NCI-H69 (cell line): ENCODE measurements around the gene KRT37.
A peak's percentile ranks its signal among the peaks of the same experiment; 100 is the strongest.
"Not testable (repeated sequence)": the region's sequence is repeated elsewhere in the genome, so short reads cannot be mapped to it uniquely, and the experiment has no call there.

Experiments used
- DNase-seq: peaks from one replicate; lab custom pipeline; 2025; lab: John Stamatoyannopoulos, UW

KRT37 gene

GRCh38 chr17:41404024-41404671 lies 20.2 kb downstream of the KRT37 start:
- peak; percentile 72 for DNase-seq

GRCh38 chr17:41403404-41404023 lies 20.9 kb downstream of the KRT37 start:
- no peak for DNase-seq

DNA sequence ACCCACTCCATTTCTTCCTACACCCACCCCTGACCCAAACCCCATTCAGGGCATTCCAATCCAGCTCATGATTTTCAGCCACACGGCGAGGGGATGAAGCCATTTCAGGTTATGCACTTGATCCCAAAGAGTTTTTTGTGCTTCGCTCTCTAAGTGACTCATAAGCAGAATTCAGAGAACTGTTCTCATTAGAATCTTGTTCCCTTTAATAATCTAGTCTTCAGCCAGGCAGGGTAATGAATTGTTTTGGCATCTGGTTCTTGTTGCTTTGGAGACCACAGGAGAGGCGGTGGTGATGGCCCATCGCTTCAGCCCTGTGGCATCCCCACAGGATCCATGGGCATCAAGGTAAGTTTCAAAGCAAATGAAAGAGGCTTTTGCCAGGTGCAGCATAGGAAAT lies 22.2 kb downstream of the KRT37 start:
- no peak for DNase-seq

GRCh38 chr17:41396996-41397660 lies 27.3 kb downstream of the KRT37 start, which contains the start of gene KRT31:
Gene KRT31 (minus strand): TSS chr17:41397608. CDS start chr17:41397539, 69 bp downstream.
- no peak for DNase-seq

GRCh38 chr17:41396340-41396739 lies 28.0 kb downstream of the KRT37 start:
- no peak for DNase-seq

GRCh38 chr17:41395611-41396010 lies 28.8 kb downstream of the KRT37 start:
- no peak for DNase-seq

- DNase-seq = not testable (repeated sequence)
These were observed 29.3 kb downstream of the KRT37 start for GRCh38 chr17:41395044-41395443.

DNA sequence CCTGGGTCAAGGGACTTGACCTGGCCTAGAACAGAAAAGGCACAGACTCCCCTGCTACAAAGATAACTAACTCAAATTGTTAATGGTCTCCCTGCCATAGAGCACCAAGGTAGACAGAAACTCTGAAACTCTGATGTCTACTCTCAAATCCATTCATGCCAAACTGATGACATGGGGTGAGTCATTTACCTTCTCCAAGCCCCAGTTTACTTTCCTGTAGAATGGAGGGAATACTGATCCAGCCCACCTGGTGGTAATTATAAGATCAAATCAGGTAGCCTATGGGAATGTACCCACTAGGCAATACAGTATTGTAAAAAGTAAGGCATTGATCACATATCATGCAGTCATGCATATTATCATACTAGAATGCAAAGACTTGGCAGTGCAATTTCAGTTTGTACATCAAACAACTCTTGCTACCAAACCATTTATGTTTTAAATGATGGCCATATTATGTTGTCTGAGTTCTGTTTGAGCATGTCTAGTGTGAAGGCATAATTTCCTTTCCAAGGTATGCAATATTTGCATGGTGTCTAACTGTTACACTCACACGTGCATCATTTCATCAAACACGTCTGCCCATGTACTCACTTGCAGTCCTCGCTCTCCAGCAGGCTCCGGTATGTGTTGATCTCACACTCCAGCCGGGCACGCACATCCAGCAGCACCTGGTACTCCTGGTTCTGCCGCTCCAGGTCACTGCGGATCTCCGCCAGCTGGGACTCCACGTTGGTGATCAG lies 30.0 kb downstream of the KRT37 start:
- no peak for DNase-seq

DNA sequence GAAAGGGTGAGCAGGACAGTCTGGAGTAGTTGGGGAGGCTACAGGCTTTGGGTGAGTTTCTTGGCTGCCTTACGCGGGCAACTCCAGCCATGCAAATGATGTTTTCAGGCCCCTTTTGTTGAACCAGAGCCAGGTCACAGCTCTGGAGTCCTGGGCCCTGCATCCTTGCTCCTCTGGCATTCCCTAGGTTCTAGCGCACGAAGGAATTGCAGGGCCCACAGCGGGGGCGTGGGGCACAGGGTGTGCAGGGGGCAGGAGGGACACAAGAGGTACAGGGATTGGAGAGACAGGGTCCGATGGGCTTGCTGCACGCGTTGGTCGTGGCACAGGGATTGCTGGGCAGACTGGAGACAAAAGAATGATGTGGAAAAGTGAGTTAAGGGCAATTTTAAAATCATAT lies 30.6 kb downstream of the KRT37 start:
- no peak for DNase-seq

- no peak for DNase-seq
These were observed 31.1 kb downstream of the KRT37 start for GRCh38 chr17:41393294-41393693.

GRCh38 chr17:41392278-41392677 lies 32.1 kb downstream of the KRT37 start:
- no peak for DNase-seq

DNA sequence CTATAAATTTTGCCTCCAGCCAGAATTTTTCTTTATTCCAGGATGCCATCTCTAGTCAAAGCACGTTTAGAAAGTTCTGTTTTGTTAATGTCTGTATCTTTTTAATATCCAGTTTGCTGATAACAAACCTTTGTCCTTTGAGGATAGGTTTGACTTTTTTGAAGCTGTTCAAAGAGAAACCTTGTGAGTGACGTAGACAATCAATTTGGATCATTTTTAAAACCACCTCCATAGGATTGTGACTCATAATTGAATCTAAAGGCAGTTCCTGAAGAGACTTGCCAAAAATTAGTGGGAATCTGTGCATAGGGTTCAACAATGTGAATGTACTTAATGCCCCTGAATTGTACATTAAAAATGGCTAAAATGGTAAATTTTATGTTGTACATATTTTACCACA lies 32.9 kb downstream of the KRT37 start:
- DNase-seq = no peak

GRCh38 chr17:41390411-41390938 lies 33.9 kb downstream of the KRT37 start:
- no peak for DNase-seq

DNA sequence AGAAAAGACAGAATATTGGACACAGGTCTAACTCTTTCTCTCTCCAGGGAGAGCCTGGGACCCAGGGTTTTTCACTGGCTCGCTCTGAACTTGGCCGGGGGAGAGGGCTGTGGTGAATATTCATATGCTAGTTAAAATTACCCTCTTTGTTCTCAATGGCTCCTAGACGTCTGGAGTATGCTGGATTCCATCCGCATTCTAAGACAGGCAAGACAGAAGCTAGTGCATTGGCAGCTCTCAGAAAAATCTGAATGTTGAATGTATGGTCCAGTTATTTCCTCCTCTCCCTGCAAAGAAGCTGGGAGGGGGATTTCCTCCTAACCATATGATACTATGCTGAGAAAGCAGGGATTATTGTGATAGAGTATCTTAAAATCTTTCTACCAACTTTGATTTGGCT lies 36.7 kb downstream of the KRT37 start:
- DNase-seq = no peak

DNA sequence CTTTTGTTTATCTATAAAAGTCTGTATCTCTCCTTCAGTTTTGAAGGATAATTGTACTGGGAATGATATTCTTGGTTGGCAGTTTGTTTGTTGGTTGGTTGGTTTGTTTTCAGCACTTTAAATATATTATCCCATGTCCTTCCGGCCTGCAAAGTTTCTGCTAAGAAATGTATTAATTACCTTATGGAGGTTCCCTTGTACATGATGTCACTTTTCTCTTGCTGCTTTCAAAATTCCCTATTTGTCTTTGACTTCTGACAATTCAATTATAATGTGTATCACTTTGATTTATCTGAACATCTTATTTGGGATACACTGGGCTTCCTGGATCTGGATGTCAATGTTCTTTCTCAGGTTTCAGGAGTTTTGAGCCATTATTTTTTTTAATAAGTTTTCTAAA lies 38.2 kb downstream of the KRT37 start:
- DNase-seq = no peak

- no peak for DNase-seq
These were observed 40.7 kb downstream of the KRT37 start for GRCh38 chr17:41383690-41384089.

DNA sequence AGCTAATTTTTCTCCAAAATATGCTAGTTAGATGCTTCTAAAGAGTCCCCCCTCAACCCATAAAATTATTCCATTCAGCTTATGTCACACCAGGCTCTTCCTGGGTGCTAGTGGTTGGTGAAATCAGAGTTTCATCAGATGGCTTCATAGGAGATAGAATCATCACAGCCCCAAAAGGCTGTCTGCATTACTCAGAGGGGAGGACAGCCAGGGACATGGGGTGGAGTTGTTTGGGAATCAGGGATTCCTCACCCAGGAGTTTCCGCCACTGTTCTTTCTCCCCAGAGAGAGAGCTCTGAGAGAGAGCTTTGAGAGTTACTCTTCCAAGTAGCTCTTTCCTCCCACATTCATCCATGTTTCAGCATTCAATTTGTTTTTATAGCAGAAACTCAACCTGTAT lies 42.0 kb downstream of the KRT37 start:
- no peak for DNase-seq

DNA sequence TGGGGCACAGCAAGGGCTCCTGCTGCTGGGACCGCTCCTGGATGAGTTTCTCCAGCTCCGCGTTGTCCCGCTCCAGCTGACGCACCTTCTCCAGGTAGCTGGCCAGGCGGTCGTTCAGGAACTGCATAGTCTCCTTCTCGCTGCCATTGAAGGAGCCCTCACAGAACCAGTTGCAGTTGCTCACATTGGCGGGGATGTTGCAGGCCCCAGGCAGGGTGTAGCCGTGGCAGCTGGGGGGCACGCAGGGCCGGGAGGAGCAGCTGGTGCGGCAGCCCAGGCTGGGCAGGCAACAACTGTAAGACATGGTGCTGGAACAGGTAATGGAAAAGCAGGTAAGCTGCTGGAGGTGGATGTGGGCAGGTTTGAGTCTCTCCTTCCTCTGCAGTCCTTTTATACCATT lies 42.4 kb downstream of the KRT37 start, which contains the start of gene KRT34:
KRT34 (minus strand) TSS at position 364 of the 400 bp plus-strand sequence; CDS start at position 304, 60 bp downstream.
- not testable (repeated sequence) for DNase-seq

DNA sequence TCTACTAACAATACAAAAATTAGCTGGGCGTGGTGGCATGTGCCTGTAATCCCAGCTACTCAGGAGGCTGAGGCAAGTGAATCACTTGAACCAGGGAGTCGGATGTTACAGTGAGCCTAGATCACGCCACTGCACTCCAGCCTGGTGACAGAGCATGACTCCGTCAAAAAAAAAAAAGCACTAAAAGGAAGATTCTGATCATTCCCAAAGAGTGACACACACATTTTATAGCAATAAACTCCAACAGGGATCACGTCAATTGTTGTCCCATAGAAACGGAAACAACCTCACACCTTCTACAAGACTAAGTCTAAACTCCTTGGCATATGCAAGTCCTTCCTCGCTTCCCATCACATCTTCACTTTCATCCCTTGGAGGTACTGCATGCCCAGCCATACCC lies 44.3 kb downstream of the KRT37 start:
- not testable (repeated sequence) for DNase-seq

GRCh38 chr17:41377546-41377945 lies 46.8 kb downstream of the KRT37 start:
- no peak for DNase-seq
